Epithelial cell of prostate (primary cell): ENCODE measurements around the gene HES6.
"Not testable (repeated sequence)": the region's sequence is repeated elsewhere in the genome, so short reads cannot be mapped to it uniquely, and the experiment has no call there.

ENCODE experiments used
- DNase-seq: peaks from one replicate; pipeline ENCODE4 v3.0.0-alpha.2; 2011; ENCODE audit warnings: low read depth, low spot score
- H3K27ac ChIP-seq: fragments of 450-650 bp; 2 replicates; pipeline ENCODE4 v1.5.1; 2017; ENCODE audit warnings: mild to moderate bottlenecking

HES6 gene

GRCh38 chr2:238274152-238274865 lies 34.5 kb upstream of the HES6 start:
- DNase-seq: no peak
- no peak overlapping the region for H3K27ac ChIP-seq

GRCh38 chr2:238273433-238273832 lies 33.6 kb upstream of the HES6 start:
- DNase-seq, H3K27ac ChIP-seq: not testable (repeated sequence)

DNA sequence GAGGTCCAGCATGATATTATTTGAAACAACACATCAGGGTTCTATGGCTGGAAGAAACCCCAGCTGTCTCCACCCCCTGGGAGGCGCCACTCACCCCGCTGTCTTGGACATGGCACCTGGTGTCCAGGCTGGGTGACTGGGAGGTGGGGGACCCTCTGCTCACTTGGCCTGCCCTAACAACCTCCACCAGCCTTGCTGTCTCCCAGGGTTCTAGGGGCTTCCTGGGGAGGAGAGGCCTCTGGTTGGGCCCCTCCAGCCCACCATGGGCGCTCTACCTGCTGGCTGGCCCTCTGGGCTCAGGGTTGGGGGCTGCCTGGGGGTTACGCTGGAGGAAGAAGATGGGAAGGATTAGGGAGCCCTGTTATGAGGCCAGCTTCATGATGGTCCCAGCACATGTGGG lies 32.3 kb upstream of the HES6 start:
- DNase-seq: no peak
- no peak overlapping the region for H3K27ac ChIP-seq

GRCh38 chr2:238271686-238272085 lies 31.8 kb upstream of the HES6 start:
- H3K27ac ChIP-seq, DNase-seq: not testable (repeated sequence)

- no peak for DNase-seq
- H3K27ac ChIP-seq: no peak overlapping the region
Observed at GRCh38 chr2:238271061-238271554, 31.3 kb upstream of the HES6 start.

GRCh38 chr2:238270606-238271005 lies 30.8 kb upstream of the HES6 start:
- H3K27ac ChIP-seq: no peak overlapping the region
- no peak for DNase-seq

GRCh38 chr2:238269741-238270140 lies 29.9 kb upstream of the HES6 start:
- no peak for DNase-seq

DNA sequence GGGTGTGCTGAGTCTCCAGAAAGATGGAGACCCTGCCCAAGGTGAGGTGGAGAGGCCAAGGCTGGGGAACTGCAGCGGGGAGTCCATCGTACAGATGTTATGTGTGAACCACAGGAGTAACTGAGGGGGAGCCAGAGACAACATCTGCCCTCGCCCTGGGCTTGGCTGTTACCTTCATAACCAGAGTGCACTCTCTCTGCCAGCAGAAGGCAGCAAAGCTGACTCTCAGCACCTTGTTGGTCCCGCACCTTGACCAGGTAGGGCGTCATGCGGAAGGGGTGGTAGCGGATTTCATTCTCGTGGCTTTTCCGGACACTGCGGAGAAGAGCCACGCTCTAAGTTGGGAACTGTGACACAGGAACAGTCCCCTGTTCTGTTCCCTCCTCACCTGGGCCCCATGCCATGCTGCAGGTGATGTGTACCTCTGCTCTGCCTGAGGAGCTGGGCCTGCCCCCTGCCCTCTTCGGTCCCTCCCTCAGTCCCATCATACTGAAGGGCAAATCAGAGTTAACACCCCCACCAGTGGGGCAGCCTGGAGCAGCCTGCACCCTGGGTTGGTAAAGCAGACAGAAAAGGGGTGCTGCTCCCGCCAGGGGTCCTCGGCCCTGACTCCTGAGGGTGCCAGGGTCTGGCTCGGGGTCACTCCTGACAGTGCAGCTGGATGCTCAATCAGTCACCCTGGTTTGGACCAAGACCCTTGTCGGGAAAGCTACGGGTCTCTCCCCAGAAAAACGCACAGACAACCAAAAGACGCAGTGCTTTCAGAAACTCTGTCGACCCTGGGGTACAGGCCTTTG lies 28.2 kb upstream of the HES6 start:
- peak overlapping the region; percentile 57 for H3K27ac ChIP-seq

More at GRCh38 chr2:238269741-238270140, 29.9 kb upstream of the HES6 start:
- no peak overlapping the region for H3K27ac ChIP-seq

GRCh38 chr2:238267341-238267710 lies 27.5 kb upstream of the HES6 start:
- H3K27ac ChIP-seq: peak overlapping the region; percentile 57
- DNase-seq: no peak

More for the DNA sequence above, 28.2 kb upstream of the HES6 start:
- no peak for DNase-seq

DNA sequence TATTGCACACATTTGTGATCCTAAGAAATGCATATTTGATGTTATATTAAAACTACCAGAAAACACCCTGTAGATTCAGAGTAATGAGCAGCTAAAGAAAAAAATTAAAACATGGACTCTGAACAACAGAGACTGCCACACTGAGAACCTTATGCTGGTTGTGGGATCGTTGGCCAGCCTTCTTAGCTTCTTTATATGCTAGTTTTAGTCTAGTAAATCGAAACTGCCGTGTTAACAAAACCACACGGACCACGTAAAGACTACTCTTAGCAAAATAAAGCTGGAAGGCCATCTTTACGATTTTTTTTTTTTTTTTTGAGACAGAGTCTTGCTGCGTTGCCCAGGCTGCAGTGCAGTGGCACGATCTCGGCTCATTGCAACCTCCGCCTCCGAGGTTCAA lies 25.8 kb upstream of the HES6 start:
- H3K27ac ChIP-seq: no peak overlapping the region
- DNase-seq: no peak

GRCh38 chr2:238264072-238264460 lies 24.2 kb upstream of the HES6 start:
- H3K27ac ChIP-seq: no peak overlapping the region
- no peak for DNase-seq

DNA sequence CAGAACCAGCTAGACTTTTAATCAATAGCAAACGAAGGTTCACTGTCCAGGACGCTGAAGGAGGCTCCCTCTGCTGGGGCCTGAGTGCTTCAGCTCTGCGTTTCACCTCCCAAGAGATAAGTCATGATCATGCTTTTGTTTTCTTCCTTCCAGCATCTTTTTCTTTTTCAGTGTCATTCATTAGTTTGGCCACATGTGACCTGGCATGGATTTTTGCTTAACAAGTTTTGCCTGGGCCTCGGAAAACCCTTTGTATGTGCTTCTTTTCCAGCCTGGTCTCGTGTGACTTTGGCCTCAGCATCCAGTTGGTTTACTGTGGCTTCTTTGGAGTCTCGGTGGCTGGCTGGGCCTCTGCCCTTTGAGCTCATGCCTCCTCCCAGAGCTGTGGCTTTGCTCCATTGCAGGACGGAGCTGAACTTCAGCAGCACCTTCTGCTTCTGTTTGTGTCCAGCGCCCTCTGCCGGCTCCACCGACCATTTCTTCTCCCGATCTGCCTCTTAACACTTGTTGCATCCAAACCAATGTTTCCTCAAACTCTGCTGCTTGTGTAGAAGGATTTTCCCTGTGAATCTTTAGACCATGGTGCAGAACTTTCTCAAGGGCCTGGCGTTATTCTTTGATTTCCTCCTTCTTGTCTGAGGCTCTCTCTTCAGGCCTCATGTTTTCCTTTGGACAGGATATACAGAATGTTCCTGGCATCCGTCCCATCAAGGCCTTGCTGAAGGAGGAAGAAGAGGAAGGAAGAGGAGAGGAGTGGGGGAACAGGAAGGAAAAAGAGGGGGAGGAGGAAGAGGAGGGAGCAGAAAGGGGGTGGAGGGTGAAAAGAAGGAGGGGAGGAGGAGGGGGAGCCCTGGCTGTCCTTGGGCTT lies 23.6 kb upstream of the HES6 start:
- peak; percentile 37 for DNase-seq
- H3K27ac ChIP-seq: no peak overlapping the region

GRCh38 chr2:238262496-238263122 lies 22.8 kb upstream of the HES6 start:
- H3K27ac ChIP-seq: no peak overlapping the region
- no peak for DNase-seq

DNA sequence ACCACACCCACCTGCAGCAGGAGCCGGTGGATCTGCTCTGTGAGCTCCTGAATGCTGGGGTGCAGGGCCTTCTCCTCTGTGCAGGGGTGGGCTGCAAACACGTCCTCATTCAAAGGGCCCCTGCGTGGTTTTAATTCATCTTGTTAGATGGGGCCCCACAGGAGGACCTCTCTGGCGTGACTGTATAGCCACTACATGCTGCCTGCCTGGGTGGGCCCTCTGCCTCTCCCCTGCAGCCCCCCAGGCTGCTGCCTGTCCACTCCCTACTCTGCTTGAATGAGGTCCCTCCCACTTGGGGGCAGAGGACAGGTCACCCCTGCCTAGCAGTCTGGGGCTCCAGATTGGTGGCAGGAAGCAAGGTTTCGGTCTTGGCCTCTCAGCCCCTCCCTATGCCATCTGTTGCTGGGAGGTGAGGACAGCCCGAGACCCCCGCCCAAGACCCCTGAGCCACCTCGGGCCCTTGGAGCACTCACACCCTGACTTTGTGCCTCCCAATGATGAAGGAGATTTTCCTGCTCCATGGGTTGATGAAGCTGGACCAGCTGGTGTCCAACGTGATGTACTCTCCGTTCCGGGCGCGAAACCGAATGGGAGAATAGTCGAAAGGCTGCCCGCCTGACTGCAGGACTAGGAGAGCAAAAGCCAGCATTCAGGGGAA lies 22.0 kb upstream of the HES6 start:
- no peak overlapping the region for H3K27ac ChIP-seq
- no peak for DNase-seq

- DNase-seq: no peak
- H3K27ac ChIP-seq: no peak overlapping the region
Observed at GRCh38 chr2:238260883-238261282, 21.0 kb upstream of the HES6 start.

GRCh38 chr2:238259061-238260020 lies 19.5 kb upstream of the HES6 start:
- no peak for DNase-seq
- no peak overlapping the region for H3K27ac ChIP-seq

GRCh38 chr2:238257786-238258700 lies 18.2 kb upstream of the HES6 start:
- H3K27ac ChIP-seq: no peak overlapping the region
- DNase-seq: no peak
